IMR-90 (cell line): ENCODE measurements around the gene DOCK1. TPM values are rescaled to one million over a fixed set of nuclear protein-coding genes. Genes with fewer than 3 reads are reported as not detected.

Experiments
- ATAC-seq: fragments of 200-7000 bp; cut with Tn5 transposase; 2 replicates; pipeline ENCODE4 v1.9.1; 2020; ENCODE audit warnings: low read depth, mild to moderate bottlenecking, moderate library complexity
- BruUV-seq: library from RNA; stranded (reverse); fragments of 400-500 nt; replicated peaks from 2 replicates; lab custom pipeline; 2021; lab: Mats Ljungman, UMichigan
- CTCF ChIA-PET: fragments of 300-600 bp; formaldehyde crosslinking; extraction: SDS; loops from one replicate; lab custom pipeline; 2021; ENCODE audit warnings: antibody characterized with exemption; lab: Yijun Ruan, JAX
- POLR2A ChIA-PET: fragments of 300-600 bp; sonication (Branson Sonifier 250); formaldehyde crosslinking; loops from one replicate; lab custom pipeline; 2022; ENCODE audit warnings: antibody characterized with exemption; ENCODE audit not compliant: unreplicated experiment; lab: Charles Lee
- DNase-seq: peaks from one replicate; pipeline ENCODE4 v3.0.0; 2013
- H2AFZ ChIP-seq: replicated peaks from 2 replicates; pipeline ENCODE3; 2013; ENCODE audit warnings: low read length, mild to moderate bottlenecking; ENCODE audit not compliant: poor library complexity
- H2AK5ac ChIP-seq: 2 replicates; pipeline ENCODE4 v1.6.1; 2013; ENCODE audit warnings: low read depth, low read length, inconsistent platforms
- H2AK9ac ChIP-seq: replicated peaks from 2 replicates; pipeline ENCODE3; 2013; ENCODE audit warnings: mild to moderate bottlenecking, low read depth, low read length, moderate library complexity; ENCODE audit not compliant: poor library complexity
- H2BK120ac ChIP-seq: 2 replicates; pipeline ENCODE4 v1.6.1; 2013; ENCODE audit warnings: low read depth, low read length, inconsistent platforms
- H2BK15ac ChIP-seq: 3 replicates; pipeline ENCODE4 v1.6.1; 2013; ENCODE audit warnings: low read depth, low read length, inconsistent platforms
- H2BK20ac ChIP-seq: 2 replicates; pipeline ENCODE4 v1.6.1; 2013; ENCODE audit warnings: low read depth, mild to moderate bottlenecking, inconsistent platforms, low read length, moderate library complexity
- H2BK5ac ChIP-seq: 2 replicates; pipeline ENCODE4 v1.6.1; 2013; ENCODE audit warnings: mild to moderate bottlenecking, low read depth, low read length, inconsistent platforms; ENCODE audit not compliant: poor library complexity, severe bottlenecking
- H3K14ac ChIP-seq: replicated peaks from 2 replicates; pipeline ENCODE4 v1.6.1; 2013; ENCODE audit warnings: low read depth, low read length, inconsistent platforms
- H3K18ac ChIP-seq: 2 replicates; pipeline ENCODE4 v1.6.1; 2013; ENCODE audit warnings: low read depth, low read length, control low read depth
- H3K23ac ChIP-seq: 2 replicates; pipeline ENCODE4 v1.6.1; 2013; ENCODE audit warnings: low read depth, low read length, inconsistent platforms
- H3K27ac ChIP-seq: 2 replicates; pipeline ENCODE4 v1.5.1; 2013; ENCODE audit warnings: mild to moderate bottlenecking, control low read depth, low read length; ENCODE audit not compliant: insufficient read depth
- H3K27me3 ChIP-seq: 2 replicates; pipeline ENCODE4 v1.6.1; 2013; ENCODE audit warnings: low read length; ENCODE audit not compliant: control insufficient read depth, insufficient read depth
- H3K36me3 ChIP-seq: 2 replicates; pipeline ENCODE4 v1.6.1; 2013; ENCODE audit warnings: low read length, mixed read lengths; ENCODE audit not compliant: control insufficient read depth, insufficient read depth
- H3K4ac ChIP-seq: 2 replicates; pipeline ENCODE4 v1.6.1; 2013; ENCODE audit warnings: low read depth, low read length, inconsistent platforms
- H3K4me1 ChIP-seq: 2 replicates; pipeline ENCODE4 v1.6.1; 2013; ENCODE audit warnings: low read length, mixed read lengths; ENCODE audit not compliant: control insufficient read depth, insufficient read depth
- H3K4me2 ChIP-seq: 2 replicates; pipeline ENCODE4 v1.6.1; 2013; ENCODE audit warnings: low read depth, mild to moderate bottlenecking, control low read depth, low read length, moderate library complexity
- H3K4me3 ChIP-seq: 2 replicates; pipeline ENCODE4 v1.5.1; 2013; ENCODE audit warnings: low read depth, mild to moderate bottlenecking, control low read depth, low read length, moderate library complexity; ENCODE audit not compliant: insufficient read depth
- H3K56ac ChIP-seq: 2 replicates; pipeline ENCODE4 v1.6.1; 2013; ENCODE audit warnings: low read length, inconsistent platforms; ENCODE audit not compliant: insufficient read depth; ENCODE audit errors: extremely low read depth
- H3K79me1 ChIP-seq, 2 experiments: 2 replicates each; pipeline ENCODE4 v1.6.1; 2013; ENCODE audit warnings: low read length in 2 of 2, inconsistent platforms in 1 of 2, low read depth in 1 of 2
- H3K9ac ChIP-seq: 2 replicates; pipeline ENCODE4 v1.6.1; 2013; ENCODE audit warnings: low read depth, low read length, control low read depth
- H3K9me1 ChIP-seq: 2 replicates; pipeline ENCODE4 v1.6.1; 2013; ENCODE audit warnings: low read length, inconsistent platforms; ENCODE audit not compliant: insufficient read depth
- H3K9me3 ChIP-seq: 2 replicates; pipeline ENCODE4 v1.6.1; 2013; ENCODE audit warnings: low read length; ENCODE audit not compliant: control insufficient read depth, insufficient read depth
- H4K20me1 ChIP-seq: 2 replicates; pipeline ENCODE4 v1.6.1; 2013; ENCODE audit warnings: low read length, inconsistent platforms; ENCODE audit not compliant: insufficient read depth
- H4K5ac ChIP-seq: 2 replicates; pipeline ENCODE4 v1.6.1; 2013; ENCODE audit warnings: mild to moderate bottlenecking, low read depth, low read length, control low read depth
- H4K8ac ChIP-seq, 2 experiments: 2 replicates each; pipeline ENCODE4 v1.6.1; 2013; ENCODE audit warnings: low read depth in 2 of 2, low read length in 2 of 2, control low read depth in 1 of 2, inconsistent platforms in 1 of 2
- H4K91ac ChIP-seq: 2 replicates; pipeline ENCODE4 v1.6.1; 2013; ENCODE audit warnings: low read depth, low read length, inconsistent platforms; ENCODE audit not compliant: insufficient read depth
- CHD1 ChIP-seq: IDR thresholded peaks from 2 replicates; pipeline ENCODE4 v1.6.1; 2012; ENCODE audit warnings: low read depth, low read length, improper control_type of control experiment
- MAFK ChIP-seq: IDR thresholded peaks from 2 replicates; pipeline ENCODE4 v1.6.1; 2012; ENCODE audit warnings: low read depth, low read length, improper control_type of control experiment
- MAZ ChIP-seq: IDR thresholded peaks from 2 replicates; pipeline ENCODE4 v1.6.1; 2012; ENCODE audit warnings: low read depth, mild to moderate bottlenecking, low read length, improper control_type of control experiment, moderate library complexity, borderline replicate concordance
- MXI1 ChIP-seq: IDR thresholded peaks from 2 replicates; pipeline ENCODE4 v1.6.1; 2012; ENCODE audit warnings: low read depth, mild to moderate bottlenecking, low read length, moderate library complexity, borderline replicate concordance
- POLR2A ChIP-seq: IDR thresholded peaks from 2 replicates; pipeline ENCODE4 v1.6.1; 2012; ENCODE audit warnings: mild to moderate bottlenecking, low read depth, low read length
- RAD21 ChIP-seq: IDR thresholded peaks from 2 replicates; pipeline ENCODE4 v1.6.1; 2012; ENCODE audit warnings: low read length, improper control_type of control experiment
- RCOR1 ChIP-seq: IDR thresholded peaks from 2 replicates; pipeline ENCODE4 v1.6.1; 2012; ENCODE audit warnings: mild to moderate bottlenecking, low read length, improper control_type of control experiment; ENCODE audit not compliant: insufficient replicate concordance
- RFX5 ChIP-seq: IDR thresholded peaks from 2 replicates; pipeline ENCODE4 v1.8.0; 2012; ENCODE audit warnings: low read depth, mild to moderate bottlenecking, low read length, moderate library complexity
- SMC3 ChIP-seq: fragments of 150-350 bp; IDR thresholded peaks from 2 replicates; pipeline ENCODE4 v1.6.1; 2016; ENCODE audit warnings: low read depth, mild to moderate bottlenecking, antibody characterized with exemption, low read length, moderate library complexity
- WGBS, 2 experiments: methylation state at CpG; one replicate each; pipeline versions ENCODE4 v1.1.5 to v1.1.7; 2013; ENCODE audit warnings: missing lambda C conversion rate in 2 of 2; ENCODE audit not compliant: insufficient read length in 1 of 2; ENCODE audit errors: extremely low coverage in 2 of 2; 5-methylcytosine and 5-hydroxymethylcytosine counted together
- dilution Hi-C: fragments of 300-500 bp; cut with HindIII; formaldehyde crosslinking; loops from one replicate; pipeline ENCODE4 v1.14.3; 2018; ENCODE audit warnings: low sequenced_read_pairs; ENCODE audit not compliant: unreplicated experiment
- in situ Hi-C: fragments of 300-500 bp; cut with MboI; formaldehyde crosslinking; loops from 3 replicates; pipeline ENCODE4 v1.14.3; 2019; ENCODE audit warnings: low sequenced_read_pairs, inconsistent platforms, mixed read lengths
- intact Hi-C: fragments of 100-400 bp; cut with micrococcal nuclease; formaldehyde crosslinking; loops from 2 replicates; pipeline ENCODE4 v1.10.0; 2022
- polyA plus RNA-seq, 3 experiments: library from polyadenylated mRNA; depleted of rRNA; stranded (reverse); fragments of >200 nt; gene quantifications; 2 replicates each; pipeline ENCODE4 v1.2.3, GENCODE V29; 2012; ENCODE audit warnings: low replicate concordance in 1 of 3
- total RNA-seq: library from RNA; depleted of rRNA; stranded (reverse); fragments of >200 nt; gene quantifications from 2 replicates; pipeline ENCODE4 v1.2.3, GENCODE V29; 2012

The DOCK1 gene
- total and polyA plus RNA-seq, 2 of the 4 experiments (the other 2 are of a cell fraction): 28.2 to 71.0 TPM

DNA sequence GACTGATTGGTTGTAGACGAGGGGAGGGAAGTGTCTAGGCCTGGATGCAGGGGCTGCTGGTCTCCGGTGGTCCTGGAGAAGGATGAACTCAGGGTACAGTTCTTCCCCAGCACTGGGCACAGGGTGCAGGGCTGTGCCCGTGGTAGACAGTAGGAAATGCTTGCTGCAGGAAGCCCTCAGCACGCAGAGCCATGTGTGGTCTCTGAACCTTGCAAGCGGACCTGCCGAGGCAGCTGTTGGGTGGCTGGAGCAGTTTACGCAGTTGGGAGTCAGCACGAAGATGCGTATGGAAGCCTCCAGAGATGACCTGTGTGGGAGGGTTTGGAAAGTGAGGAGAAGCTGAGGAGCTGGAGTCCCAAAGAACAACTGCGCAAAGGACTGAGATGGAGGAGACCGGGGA, 39.0 kb downstream of the DOCK1 start:
- intact Hi-C loops (no loop called here), in situ Hi-C loops (no loop called here), dilution Hi-C loops (no loop called here)
- H4K20me1 ChIP-seq: peaks cover 72% of the 10 kb centered on the region
- no peak overlapping the region for H4K5ac ChIP-seq
- H3K56ac ChIP-seq: no peak overlapping the region
- no peak overlapping the region for H2BK5ac ChIP-seq
- peaks cover 3% of the 10 kb centered on the region; the same call in 1 of the 2 replicates for H3K4me1 ChIP-seq
- H3K36me3 ChIP-seq: peaks cover 12% of the 10 kb centered on the region
- H3K23ac ChIP-seq: no peak overlapping the region
- H3K4ac ChIP-seq: no peak overlapping the region
- DNase-seq (no peak), ATAC-seq (no peak)
- no peak overlapping the region for H2AK9ac ChIP-seq
- no peak overlapping the region for H4K8ac ChIP-seq
- H3K4me2 ChIP-seq: no peak overlapping the region
- no peak overlapping the region for H2BK20ac ChIP-seq
- H2BK120ac ChIP-seq: no peak overlapping the region
- CTCF ChIA-PET: no interaction called here
- H4K91ac ChIP-seq: no peak overlapping the region
- no peak overlapping the region for H3K27ac ChIP-seq
- H2AK5ac ChIP-seq: no peak overlapping the region
- no peak overlapping the region for H2BK15ac ChIP-seq
- WGBS, 2 experiments: 98% methylated on average over 8 of the region's 11 CpGs; no CpG with 5 or more reads in 1 of the 2 experiments
- no peak overlapping the region for H3K14ac ChIP-seq
- no peaks in the 10 kb centered on the region; the same call in 1 of the 2 replicates for H3K9me3 ChIP-seq
- peaks cover 22 to 60% of the 10 kb centered on the region in 2 experiments for H3K79me1 ChIP-seq
- no TSS peak for BruUV-seq
- H3K27me3 ChIP-seq: no peaks in the 10 kb centered on the region
- POLR2A ChIA-PET: interaction anchor here (0.7 kb wide), 1 partner anchor 35 kb away, joined by 3 read pairs; no protein-coding TSS in a partner anchor
- H3K9me1 ChIP-seq: peaks cover 3% of the 10 kb centered on the region; the same call in 1 of the 2 replicates
- H3K4me3 ChIP-seq: no peak overlapping the region
- TF ChIP-seq MAFK: no peak
- no peak for TF ChIP-seq RCOR1
- TF ChIP-seq POLR2A: no peak
- TF ChIP-seq MXI1: no peak
- no peak for TF ChIP-seq MAZ
- no peak for TF ChIP-seq RAD21
- TF ChIP-seq CHD1: no peak
- TF ChIP-seq SMC3: no peak
- TF ChIP-seq RFX5: no peak
- H3K9ac ChIP-seq: no peak overlapping the region
- no peak overlapping the region for H2AFZ ChIP-seq
- H3K18ac ChIP-seq: no peak overlapping the region
